OCI-LY3 (cell line): ENCODE data around the gene STON2.

Source experiments
- EZH2phosphoT487 ChIP-seq: fragments of 200-600 bp; shearing (Covaris generic); IDR thresholded peaks from 2 replicates; pipeline ENCODE4 v1.6.1; 2018; ENCODE audit warnings: antibody characterized with exemption, mixed run types, low read depth
- TF ChIP-seq, protein P1 (sequence below): fragments of 200-600, 300-600 bp; sonication (generic); IDR thresholded peaks from 2 replicates; pipeline ENCODE4 v1.5.1; 2014; ENCODE audit warnings: antibody characterized with exemption, low read length, low read depth

DNA sequence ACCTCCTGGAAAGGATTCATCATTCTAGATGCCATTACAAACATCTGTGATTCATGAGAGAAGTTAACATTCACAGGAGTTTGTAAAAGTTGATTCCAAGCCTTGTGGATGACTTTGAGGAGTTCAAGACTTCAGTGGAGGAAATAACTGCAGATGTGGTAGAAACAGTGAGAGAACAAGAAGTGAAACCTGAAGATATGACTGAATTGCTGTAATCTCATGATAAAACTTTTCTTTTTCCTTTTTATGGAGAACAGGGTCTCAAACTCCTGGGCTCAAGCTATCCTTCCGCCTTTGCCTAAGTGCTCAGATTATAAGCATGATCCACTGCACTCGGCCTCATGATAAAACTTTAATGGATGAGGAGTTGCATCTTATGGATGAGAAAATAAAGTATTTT, 114.9 kb downstream of the STON2 start:
- TF ChIP-seq EZH2phosphoT487, result no peak
- TF ChIP-seq, protein P1, sequence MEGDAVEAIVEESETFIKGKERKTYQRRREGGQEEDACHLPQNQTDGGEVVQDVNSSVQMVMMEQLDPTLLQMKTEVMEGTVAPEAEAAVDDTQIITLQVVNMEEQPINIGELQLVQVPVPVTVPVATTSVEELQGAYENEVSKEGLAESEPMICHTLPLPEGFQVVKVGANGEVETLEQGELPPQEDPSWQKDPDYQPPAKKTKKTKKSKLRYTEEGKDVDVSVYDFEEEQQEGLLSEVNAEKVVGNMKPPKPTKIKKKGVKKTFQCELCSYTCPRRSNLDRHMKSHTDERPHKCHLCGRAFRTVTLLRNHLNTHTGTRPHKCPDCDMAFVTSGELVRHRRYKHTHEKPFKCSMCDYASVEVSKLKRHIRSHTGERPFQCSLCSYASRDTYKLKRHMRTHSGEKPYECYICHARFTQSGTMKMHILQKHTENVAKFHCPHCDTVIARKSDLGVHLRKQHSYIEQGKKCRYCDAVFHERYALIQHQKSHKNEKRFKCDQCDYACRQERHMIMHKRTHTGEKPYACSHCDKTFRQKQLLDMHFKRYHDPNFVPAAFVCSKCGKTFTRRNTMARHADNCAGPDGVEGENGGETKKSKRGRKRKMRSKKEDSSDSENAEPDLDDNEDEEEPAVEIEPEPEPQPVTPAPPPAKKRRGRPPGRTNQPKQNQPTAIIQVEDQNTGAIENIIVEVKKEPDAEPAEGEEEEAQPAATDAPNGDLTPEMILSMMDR, result no peak
